ENCODE measurements around the gene HDHD2.

HDHD2 gene

DNA sequence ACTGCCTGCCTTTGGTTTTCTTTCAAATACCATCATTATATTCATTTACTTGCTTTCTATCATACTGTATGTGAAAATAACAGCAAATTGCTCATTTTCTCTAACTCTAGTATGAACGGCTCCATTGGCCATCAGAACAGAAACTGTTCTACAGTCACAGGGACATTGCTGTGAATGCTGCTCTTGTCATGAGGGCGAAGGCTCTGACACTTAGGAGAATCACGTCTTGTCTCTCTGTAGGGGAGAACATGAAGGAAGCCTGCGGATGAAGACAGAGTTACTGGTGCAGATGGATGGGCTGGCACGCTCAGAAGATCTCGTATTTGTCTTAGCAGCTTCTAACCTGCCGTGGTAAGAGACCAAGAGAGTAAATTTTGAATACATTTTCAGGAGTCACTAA lies 73.2 kb downstream of the HDHD2 start:
- intact Hi-C loops (cut with DNase I), result no loop called here
- DNase-seq, result peak in 1 of 10 donors; percentile 40

- no peak for DNase-seq
- intact Hi-C loops (cut with DNase I), result no loop called here
Observed at GRCh38 chr18:47075098-47075883, 75.0 kb downstream of the HDHD2 start.

- intact Hi-C loops (cut with DNase I), result no loop called here
- no peak for DNase-seq
Observed at GRCh38 chr18:47067648-47068047, 82.7 kb downstream of the HDHD2 start.

DNA sequence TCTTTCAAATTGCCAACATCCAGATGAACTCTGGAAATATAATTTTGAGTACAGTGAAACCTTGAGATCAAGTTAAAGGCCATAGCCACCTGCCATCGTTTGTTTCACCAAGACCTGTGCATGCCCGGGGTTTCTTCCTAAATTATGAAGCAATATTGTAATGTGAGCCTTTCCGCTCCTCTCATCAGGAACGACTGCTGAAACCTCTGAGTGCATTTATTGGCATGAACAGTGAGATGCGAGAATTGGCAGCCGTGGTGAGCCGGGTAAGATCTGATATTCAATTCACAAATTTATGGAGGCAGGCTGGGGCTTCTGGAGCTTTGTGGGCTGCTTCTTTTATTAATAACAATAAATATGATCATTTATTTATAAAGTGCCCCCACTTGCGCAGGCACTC lies 87.2 kb downstream of the HDHD2 start:
- no peak for DNase-seq
- intact Hi-C loops (cut with DNase I), result no loop called here

GRCh38 chr18:47062471-47062870 lies 87.8 kb downstream of the HDHD2 start:
- no peak for DNase-seq

More at GRCh38 chr18:47062471-47062870, 87.8 kb downstream of the HDHD2 start:
- intact Hi-C loops (cut with DNase I), result no loop called here

Data from posterior cingulate gyrus (tissue), 11 donors.